Dermis microvascular lymphatic vessel endothelial cell (primary cell): ENCODE results near the gene ZDHHC18. TPM values are rescaled to one million over a fixed set of nuclear protein-coding genes. Genes with fewer than 3 reads are reported as not detected.
"Not testable (repeated sequence)": the region's sequence is repeated elsewhere in the genome, so short reads cannot be mapped to it uniquely, and the experiment has no call there.

Experiments
- DNase-seq, 2 donors: peaks; one replicate each; pipeline versions ENCODE4 v3.0.0 to v3.0.0-alpha.2; 2010; ENCODE audit warnings: low read depth in 2 of 2
- total RNA-seq: library from RNA; depleted of rRNA; stranded (reverse); fragments of >200 nt; gene quantifications from 2 replicates; pipeline ENCODE4 v1.2.1, GENCODE V29; 2014

The ZDHHC18 gene
- total RNA-seq, 1 donor from 2014 or later = 3.6 TPM

DNA sequence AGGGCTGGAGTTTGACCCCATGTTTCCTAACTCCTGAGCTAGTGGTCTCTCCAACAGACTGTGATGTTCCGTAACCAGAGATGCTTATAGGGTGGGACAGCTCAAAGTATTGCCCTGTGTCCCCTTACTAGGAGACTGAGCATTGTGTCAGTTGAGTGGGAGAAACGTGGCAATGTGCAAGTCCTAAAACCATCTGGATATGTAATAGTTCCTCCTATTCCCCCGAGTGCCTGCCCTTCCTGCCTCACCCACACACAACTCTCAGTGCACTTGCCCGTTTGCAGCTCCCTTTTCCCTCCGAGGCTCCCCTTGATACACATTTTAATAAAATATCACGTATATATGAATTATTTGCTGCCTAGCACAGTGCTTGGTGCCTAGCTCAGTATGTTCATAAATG is 35.3 kb upstream of the ZDHHC18 start:
- DNase-seq = no peak

- DNase-seq = no peak
Measured at GRCh38 chr1:26791626-26792025, 34.9 kb upstream of the ZDHHC18 start.

GRCh38 chr1:26792924-26793323 is 33.6 kb upstream of the ZDHHC18 start:
- no peak for DNase-seq

DNA sequence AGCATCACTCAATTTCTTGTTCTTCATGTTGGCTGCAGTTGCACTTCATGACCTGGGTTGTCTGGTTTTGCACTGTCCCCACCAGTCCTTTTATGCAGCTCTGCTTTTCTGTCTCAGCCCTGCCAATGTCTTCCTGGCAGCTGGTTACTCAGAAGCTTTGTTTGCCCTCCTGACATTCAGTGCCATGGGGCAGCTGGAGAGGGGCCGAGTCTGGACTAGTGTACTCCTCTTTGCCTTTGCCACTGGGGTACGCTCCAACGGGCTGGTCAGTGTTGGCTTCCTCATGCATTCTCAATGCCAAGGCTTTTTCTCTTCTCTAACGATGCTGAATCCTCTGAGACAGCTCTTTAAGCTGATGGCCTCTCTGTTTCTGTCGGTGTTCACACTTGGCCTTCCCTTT is 32.1 kb upstream of the ZDHHC18 start:
- no peak for DNase-seq

DNA sequence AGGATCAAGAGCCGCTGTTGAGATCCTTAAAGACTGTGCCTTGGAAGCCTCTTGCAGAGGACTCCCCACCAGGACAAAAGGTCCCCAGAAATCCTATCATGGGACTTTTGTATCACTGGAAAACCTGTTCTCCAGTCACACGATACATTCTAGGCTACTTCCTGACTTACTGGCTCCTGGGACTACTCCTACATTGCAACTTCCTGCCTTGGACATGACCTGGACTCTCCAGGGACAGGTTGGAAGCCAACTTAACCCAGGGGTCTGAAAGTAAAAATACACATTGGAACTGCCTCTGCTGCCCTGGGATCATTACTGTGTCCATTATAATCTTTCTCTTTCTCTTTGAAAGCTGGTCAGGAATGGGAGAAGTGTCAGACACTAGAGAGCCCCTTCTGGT is 28.9 kb upstream of the ZDHHC18 start:
- DNase-seq = peak in 1 of 2 donors; percentile 11

DNA sequence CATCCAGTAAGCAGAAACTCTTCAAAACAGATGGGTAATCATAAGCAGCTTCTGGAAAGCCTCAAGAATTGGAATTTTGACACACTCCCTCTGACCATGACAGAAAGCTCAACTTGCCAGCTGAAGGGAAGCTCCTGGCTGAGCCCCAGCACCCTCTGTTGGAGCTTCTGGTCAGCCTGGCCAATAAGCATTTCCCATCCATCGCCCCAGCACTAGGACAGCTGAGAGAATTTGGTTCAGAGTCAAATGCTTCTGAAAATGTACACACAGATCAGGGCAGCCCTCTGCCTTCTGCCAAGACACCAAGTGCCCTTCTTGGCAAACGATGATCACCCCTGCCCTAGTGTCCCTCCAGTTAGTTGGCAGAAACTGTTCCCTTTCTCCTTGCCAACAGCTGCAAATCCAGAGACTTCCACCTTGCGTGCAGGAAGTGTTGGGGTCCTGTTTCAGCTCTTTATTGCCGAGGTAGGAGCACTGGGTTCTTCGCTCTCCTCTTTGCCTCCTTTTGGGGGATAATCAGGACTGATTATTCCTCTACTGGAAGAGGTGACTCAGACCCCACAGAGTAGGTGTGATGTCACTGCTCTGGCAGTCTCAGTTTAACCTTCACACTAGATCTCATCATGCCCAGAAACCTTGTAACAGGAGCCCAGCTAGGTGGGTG is 26.9 kb upstream of the ZDHHC18 start:
- DNase-seq = peak in 1 of 2 donors; percentile 60

GRCh38 chr1:26803932-26804331 is 22.6 kb upstream of the ZDHHC18 start:
- DNase-seq = not testable (repeated sequence)

- DNase-seq = peak in 1 of 2 donors; percentile 54
Measured at GRCh38 chr1:26810105-26810504, 16.4 kb upstream of the ZDHHC18 start.

GRCh38 chr1:26811057-26811456 is 15.4 kb upstream of the ZDHHC18 start:
- DNase-seq = no peak

GRCh38 chr1:26811708-26812107 is 14.8 kb upstream of the ZDHHC18 start:
- no peak for DNase-seq

DNA sequence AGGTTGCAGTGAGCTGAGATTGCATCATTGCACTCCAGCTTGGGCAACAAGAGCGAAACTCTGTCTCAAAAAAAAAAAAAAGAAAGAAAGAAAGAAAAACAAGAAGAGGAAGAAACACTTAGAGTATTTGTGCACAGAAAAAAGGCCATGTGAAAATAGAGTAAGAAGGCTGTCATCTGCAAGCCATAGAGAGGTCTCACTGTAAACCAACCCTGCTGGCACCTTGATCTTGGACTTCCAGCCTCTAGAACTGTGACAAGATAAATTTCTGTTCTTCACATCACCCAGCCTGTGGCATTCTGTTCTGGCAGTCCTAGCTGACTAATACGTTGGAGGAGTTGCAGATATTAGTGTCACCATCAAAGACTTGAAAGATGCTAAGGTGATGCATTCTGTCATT is 12.1 kb upstream of the ZDHHC18 start:
- DNase-seq = no peak

GRCh38 chr1:26814893-26815292 is 11.6 kb upstream of the ZDHHC18 start:
- no peak for DNase-seq

GRCh38 chr1:26820784-26821269 is 5.7 kb upstream of the ZDHHC18 start:
- no peak for DNase-seq

DNA sequence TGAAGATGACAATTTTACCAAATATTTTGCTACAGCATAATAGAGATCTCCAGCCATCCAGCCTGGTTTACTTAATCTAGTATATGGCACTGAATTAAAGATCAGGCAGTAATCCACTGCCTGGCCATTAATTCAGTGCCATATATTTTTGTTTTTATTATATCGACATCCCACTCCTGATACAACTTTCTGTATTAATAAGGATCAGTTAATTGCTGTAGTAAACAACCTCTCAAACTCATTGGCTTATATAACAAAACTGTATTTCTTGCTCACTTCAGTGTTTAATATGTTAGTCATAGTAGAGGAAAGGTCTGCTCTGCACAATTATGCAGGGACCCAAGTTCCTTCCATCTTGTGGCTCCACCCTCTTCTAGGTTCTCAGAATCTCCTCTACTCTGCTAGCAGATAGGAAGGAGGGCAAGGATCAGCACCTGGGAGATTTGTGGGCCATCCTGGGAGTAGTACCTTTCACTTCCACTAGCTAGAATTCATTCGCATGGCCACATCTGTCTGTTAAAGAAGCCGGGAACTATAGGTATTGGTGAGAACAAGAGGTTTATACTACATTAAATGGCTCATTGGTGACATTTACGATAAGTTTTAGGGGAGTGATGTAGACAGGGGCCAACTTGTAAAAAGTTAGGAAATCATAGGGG is 3.6 kb upstream of the ZDHHC18 start:
- no peak for DNase-seq

DNA sequence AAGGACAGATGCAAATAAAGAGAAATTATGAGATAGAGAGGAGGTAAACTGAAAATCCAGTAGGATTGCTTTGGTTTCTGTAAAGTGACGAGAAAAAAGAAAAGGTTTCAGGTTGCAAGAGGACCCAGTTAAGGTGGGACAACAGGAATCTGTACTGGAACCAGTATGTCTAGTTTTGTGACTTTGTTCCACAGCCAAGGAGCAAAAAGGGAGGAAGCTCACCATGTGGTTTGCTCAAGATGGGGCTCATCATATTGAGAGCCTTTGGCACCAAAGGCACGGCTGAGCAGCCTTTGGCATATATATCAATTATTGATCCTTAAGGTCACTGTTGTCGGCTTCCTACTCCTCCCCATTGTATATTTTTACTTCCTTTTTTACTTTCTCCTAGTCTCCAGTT is 1.8 kb upstream of the ZDHHC18 start:
- DNase-seq = no peak

DNA sequence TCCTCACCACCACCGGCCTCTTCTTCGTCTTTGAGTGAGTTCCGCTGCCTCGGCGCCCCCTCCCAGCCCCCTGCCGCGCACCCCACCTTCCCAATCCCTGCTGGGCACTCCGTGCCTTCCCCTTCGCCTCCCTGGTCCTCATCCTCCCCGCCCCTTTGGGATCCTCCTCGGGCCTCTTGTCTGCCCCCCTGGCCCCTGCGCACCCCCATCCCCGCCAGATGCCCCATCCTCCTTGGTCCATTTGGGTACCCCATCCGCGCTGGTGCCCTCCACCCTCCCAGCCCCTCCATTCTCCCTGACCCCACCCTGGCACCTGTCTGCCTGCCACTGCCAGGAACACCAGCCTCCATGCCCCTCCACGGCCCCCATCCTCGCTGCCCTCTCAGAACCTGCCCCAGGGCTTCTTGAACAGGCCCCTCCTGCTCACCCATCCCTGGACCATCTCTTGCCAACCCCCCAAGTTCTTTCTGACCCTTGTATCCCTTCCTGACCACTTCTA is 667 bp downstream of the ZDHHC18 start:
- DNase-seq = no peak

- no peak for DNase-seq
Measured at GRCh38 chr1:26827663-26828062, 1.2 kb downstream of the ZDHHC18 start.

GRCh38 chr1:26828411-26828991 is 2.0 kb downstream of the ZDHHC18 start:
- DNase-seq = no peak

DNA sequence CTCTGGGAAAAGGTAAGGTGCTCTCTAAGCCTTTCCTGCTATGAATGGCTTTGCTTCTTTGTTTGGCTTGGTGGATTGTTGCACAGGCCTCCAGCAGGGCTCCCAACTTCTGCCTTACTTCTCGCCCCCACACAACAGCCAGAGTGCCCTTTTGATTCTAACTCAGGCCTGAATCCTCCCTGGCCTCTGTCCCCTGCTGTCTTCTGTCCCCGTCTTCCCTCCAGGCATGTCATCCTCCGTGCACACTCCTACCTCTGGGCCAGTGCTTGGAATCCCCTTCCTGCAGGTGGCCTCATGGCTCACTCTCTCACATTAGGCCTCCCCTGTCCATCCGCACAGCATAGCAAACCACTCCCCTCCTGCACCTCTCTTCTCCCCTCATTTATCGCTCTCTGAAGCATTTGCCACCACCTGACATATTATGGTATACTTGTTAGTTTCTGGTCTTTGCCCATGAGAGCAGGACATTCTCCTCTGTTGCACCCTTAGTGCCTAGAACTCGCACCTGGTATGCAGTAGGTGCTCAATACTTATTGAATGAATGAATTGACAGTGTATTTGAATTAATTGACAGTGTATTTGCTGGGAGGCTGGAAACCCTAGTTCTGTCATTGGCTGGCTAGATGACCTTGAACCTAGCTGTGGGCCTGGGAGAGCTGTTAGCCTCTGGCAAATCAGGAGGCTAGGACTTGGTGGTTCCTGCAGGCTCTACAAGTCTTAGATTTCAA is 2.9 kb downstream of the ZDHHC18 start:
- DNase-seq = no peak

GRCh38 chr1:26831059-26831458 is 4.6 kb downstream of the ZDHHC18 start:
- DNase-seq = no peak

- DNase-seq = no peak
Measured at GRCh38 chr1:26831546-26832248, 5.2 kb downstream of the ZDHHC18 start.
